H1 (cell line): ENCODE data around the gene SBF1. TPM values are rescaled to one million over a fixed set of nuclear protein-coding genes. Genes with fewer than 3 reads are reported as not detected.

ENCODE experiments used
- CTCF ChIA-PET: fragments of 300-600 bp; sonication (Branson Sonifier 250); formaldehyde crosslinking; loops from one replicate; lab custom pipeline; 2021; ENCODE audit not compliant: partially characterized antibody; lab: Charles Lee
- POLR2A ChIA-PET: fragments of 300-600 bp; sonication (Branson Sonifier 250); formaldehyde crosslinking; loops from one replicate; lab custom pipeline; 2021; ENCODE audit warnings: inconsistent platforms; ENCODE audit not compliant: partially characterized antibody; lab: Charles Lee
- DNase-seq, 2 experiments: peaks; one replicate each; pipeline versions ENCODE4 v3.0.0 to v3.0.0-alpha.2; 2010 to 2022; ENCODE audit warnings: low spot score in 2 of 2, low read depth in 1 of 2, mixed read lengths in 1 of 2
- FAIRE-seq: peaks from 2 replicates; lab custom pipeline; 2011; peaks lifted over from hg19 to GRCh38; lab: Jason Lieb, UNC
- H2AFZ ChIP-seq: 2 replicates; pipeline ENCODE4 v1.8.1; 2012; ENCODE audit warnings: low read length, inconsistent platforms
- H2AK5ac ChIP-seq: 2 replicates; pipeline ENCODE4 v1.6.1; 2013; ENCODE audit warnings: low read depth, low read length
- H2BK120ac ChIP-seq: replicated peaks from 2 replicates; pipeline ENCODE3; 2013; ENCODE audit warnings: low read depth, low read length, inconsistent platforms
- H2BK12ac ChIP-seq: 2 replicates; pipeline ENCODE4 v1.6.1; 2013; ENCODE audit warnings: low read depth, low read length
- H2BK15ac ChIP-seq: 2 replicates; pipeline ENCODE4 v1.6.1; 2013; ENCODE audit warnings: low read length
- H2BK20ac ChIP-seq: 2 replicates; pipeline ENCODE4 v1.6.1; 2013; ENCODE audit warnings: low read length
- H2BK5ac ChIP-seq: 2 replicates; pipeline ENCODE4 v1.6.1; 2013; ENCODE audit warnings: low read depth, low read length
- H3K14ac ChIP-seq: 2 replicates; pipeline ENCODE4 v1.6.1; 2013; ENCODE audit warnings: inconsistent platforms; ENCODE audit not compliant: insufficient read length
- H3K18ac ChIP-seq: 2 replicates; pipeline ENCODE4 v1.6.1; 2013; ENCODE audit warnings: low read length; ENCODE audit errors: extremely low read depth
- H3K23ac ChIP-seq: 2 replicates; pipeline ENCODE4 v1.6.1; 2013; ENCODE audit warnings: inconsistent platforms; ENCODE audit not compliant: insufficient read length
- H3K23me2 ChIP-seq: 2 replicates; pipeline ENCODE4 v1.6.1; 2013; ENCODE audit warnings: low read depth, low read length
- H3K27ac ChIP-seq: 2 replicates; pipeline ENCODE4 v1.6.1; 2011; ENCODE audit warnings: low read depth, low read length, inconsistent platforms
- H3K27me3 ChIP-seq, 4 experiments: replicated peaks in 1 of 4; 1 replicate in 1 of 4; 2 replicates in 3 of 4; pipeline versions ENCODE4 v1.6.1 to v1.8.1; 2011 to 2013; ENCODE audit warnings: low read length in 3 of 4, mild to moderate bottlenecking in 3 of 4, inconsistent platforms in 2 of 4, mixed read lengths in 2 of 4, moderate library complexity in 1 of 4; ENCODE audit not compliant: control insufficient read depth in 3 of 4, insufficient read depth in 3 of 4; ENCODE audit errors: extremely low read depth in 1 of 4
- H3K36me3 ChIP-seq, 4 experiments: 2 replicates each; pipeline versions ENCODE4 v1.6.1 to v1.8.1; 2011 to 2013; ENCODE audit warnings: mild to moderate bottlenecking in 4 of 4, low read length in 3 of 4, moderate library complexity in 2 of 4, control low read depth in 1 of 4, inconsistent platforms in 1 of 4; ENCODE audit not compliant: insufficient read depth in 4 of 4, control insufficient read depth in 2 of 4
- H3K4ac ChIP-seq: replicated peaks from 2 replicates; pipeline ENCODE3; 2013; ENCODE audit warnings: low read length, low read depth, mixed read lengths, inconsistent platforms; ENCODE audit not compliant: insufficient read length
- H3K4me1 ChIP-seq, 4 experiments: replicated peaks in 1 of 4; 1 replicate in 1 of 4; 2 replicates in 3 of 4; pipeline versions ENCODE4 v1.6.1 to v1.8.1; 2011 to 2013; ENCODE audit warnings: low read length in 3 of 4, inconsistent platforms in 2 of 4, mixed read lengths in 1 of 4; ENCODE audit not compliant: insufficient read depth in 4 of 4, control insufficient read depth in 3 of 4
- H3K4me2 ChIP-seq, 2 experiments: 2 replicates each; pipeline versions ENCODE4 v1.6.1 to v1.8.1; 2011 to 2013; ENCODE audit warnings: low read depth in 2 of 2, low read length in 2 of 2, control low read depth in 1 of 2, inconsistent platforms in 1 of 2, mild to moderate bottlenecking in 1 of 2; ENCODE audit not compliant: insufficient read depth in 1 of 2
- H3K4me3 ChIP-seq, 4 experiments: fragments of 200-600, 300-600 bp in 1 of 4; sonication (generic), shearing (Covaris generic), sonication (Bioruptor Twin) in 1 of 4; 2 replicates each; pipeline versions ENCODE4 v1.5.1 to v1.8.1; 2011 to 2016; ENCODE audit warnings: low read length in 4 of 4, low read depth in 3 of 4, control low read depth in 2 of 4, inconsistent platforms in 2 of 4, mild to moderate bottlenecking in 2 of 4, mixed read lengths in 1 of 4, moderate library complexity in 1 of 4; ENCODE audit not compliant: insufficient read depth in 2 of 4; ENCODE audit errors: extremely low read depth in 1 of 4
- H3K56ac ChIP-seq: replicated peaks from 2 replicates; pipeline ENCODE3; 2013; ENCODE audit warnings: low read depth, mild to moderate bottlenecking, mixed read lengths, low read length, inconsistent platforms; ENCODE audit not compliant: insufficient read length
- H3K79me1 ChIP-seq: 2 replicates; pipeline ENCODE4 v1.6.1; 2013; ENCODE audit warnings: low read depth, low read length, control low read depth
- H3K79me2 ChIP-seq, 2 experiments: 2 replicates each; pipeline versions ENCODE4 v1.6.1 to v1.8.1; 2012 to 2013; ENCODE audit warnings: low read length in 2 of 2, mild to moderate bottlenecking in 2 of 2, inconsistent platforms in 1 of 2; ENCODE audit not compliant: insufficient read depth in 2 of 2, control insufficient read depth in 1 of 2
- H3K9ac ChIP-seq, 4 experiments: replicated peaks in 1 of 4; 1 replicate in 1 of 4; 2 replicates in 3 of 4; pipeline versions ENCODE4 v1.6.1 to v1.8.1; 2011 to 2013; ENCODE audit warnings: low read depth in 3 of 4, low read length in 3 of 4, control low read depth in 2 of 4, mild to moderate bottlenecking in 2 of 4, moderate library complexity in 2 of 4, inconsistent platforms in 1 of 4; ENCODE audit errors: extremely low read depth in 1 of 4
- H3K9me3 ChIP-seq, 2 experiments: 2 replicates each; pipeline versions ENCODE4 v1.6.1 to v1.8.1; 2012 to 2013; ENCODE audit warnings: mild to moderate bottlenecking in 2 of 2, moderate library complexity in 2 of 2, control low read depth in 1 of 2, inconsistent platforms in 1 of 2, low read depth in 1 of 2, low read length in 1 of 2, mixed read lengths in 1 of 2; ENCODE audit not compliant: insufficient read depth in 2 of 2
- H4K20me1 ChIP-seq, 2 experiments: replicated peaks in 1 of 2; 2 replicates each; pipeline versions ENCODE3 to v1.8.1; 2011 to 2013; ENCODE audit warnings: inconsistent platforms in 2 of 2, low read length in 2 of 2, mild to moderate bottlenecking in 1 of 2; ENCODE audit not compliant: insufficient read depth in 2 of 2, control insufficient read depth in 1 of 2
- H4K5ac ChIP-seq: 2 replicates; pipeline ENCODE4 v1.6.1; 2013; ENCODE audit warnings: low read length, low read depth, mixed read lengths, inconsistent platforms; ENCODE audit not compliant: insufficient read length
- H4K8ac ChIP-seq: 2 replicates; pipeline ENCODE4 v1.8.0; 2013; ENCODE audit warnings: mild to moderate bottlenecking, moderate library complexity, low read length, inconsistent platforms; ENCODE audit not compliant: insufficient read depth; ENCODE audit errors: extremely low read depth
- H4K91ac ChIP-seq: replicated peaks from 2 replicates; pipeline ENCODE3; 2013; ENCODE audit warnings: low read length, mixed read lengths, inconsistent platforms; ENCODE audit not compliant: insufficient read length
- CHD2 ChIP-seq: IDR thresholded peaks from 2 replicates; pipeline ENCODE4 v1.6.1; 2012; ENCODE audit warnings: low read length, improper control_type of control experiment
- HDAC2 ChIP-seq, 2 experiments: fragments of 300-600 bp in 1 of 2; sonication (generic) in 1 of 2; IDR thresholded peaks; 2 replicates each; pipeline ENCODE4 v1.6.1; 2011 to 2012; ENCODE audit warnings: low read depth in 2 of 2, low read length in 2 of 2, mild to moderate bottlenecking in 2 of 2, moderate library complexity in 2 of 2, borderline replicate concordance in 1 of 2, inconsistent platforms in 1 of 2
- JUND ChIP-seq: IDR thresholded peaks from 2 replicates; pipeline ENCODE4 v1.6.1; 2011; ENCODE audit warnings: mild to moderate bottlenecking, improper control_type of control experiment, low read length
- KDM4A ChIP-seq: IDR thresholded peaks from one replicate; pipeline ENCODE4 v1.7.1; 2012; ENCODE audit warnings: low read depth, mild to moderate bottlenecking, moderate library complexity, low read length, inconsistent platforms; ENCODE audit not compliant: severe bottlenecking
- KDM5A ChIP-seq: fragments of 200-600 bp; IDR thresholded peaks from 2 replicates; pipeline ENCODE4 v1.7.1; 2012; ENCODE audit warnings: mild to moderate bottlenecking, low read length, inconsistent platforms, mixed read lengths
- POLR2A ChIP-seq, 2 experiments: IDR thresholded peaks; 1 replicate in 1 of 2; 2 replicates in 1 of 2; pipeline ENCODE4 v1.6.1; 2011; ENCODE audit warnings: low read depth in 2 of 2, low read length in 2 of 2, mild to moderate bottlenecking in 2 of 2; ENCODE audit errors: control extremely low read depth in 1 of 2
- POLR2AphosphoS5 ChIP-seq: IDR thresholded peaks from 2 replicates; pipeline ENCODE4 v1.6.1; 2011; ENCODE audit warnings: low read depth, low read length
- SAP30 ChIP-seq: fragments of 300-600 bp; sonication (generic); IDR thresholded peaks from 2 replicates; pipeline ENCODE4 v1.7.1; 2012; ENCODE audit warnings: low read length, moderate library complexity, mild to moderate bottlenecking, inconsistent platforms; ENCODE audit not compliant: insufficient read depth, insufficient replicate concordance
- SIX5 ChIP-seq: IDR thresholded peaks from 2 replicates; pipeline ENCODE4 v1.6.1; 2011; ENCODE audit warnings: mild to moderate bottlenecking, low read depth, low read length
- TBP ChIP-seq: IDR thresholded peaks from 2 replicates; pipeline ENCODE4 v1.6.1; 2011; ENCODE audit warnings: low read depth, low read length, improper control_type of control experiment
- WGBS, 2 experiments: shearing (Covaris generic) in 1 of 2; methylation state at CpG; one replicate each; pipeline versions ENCODE4 v1.1.6 to v1.1.7; 2013 to 2015; ENCODE audit warnings: low lambda C conversion rate in 2 of 2, mixed read lengths in 2 of 2, inconsistent platforms in 1 of 2, low coverage in 1 of 2, missing lambda C conversion rate in 1 of 2; ENCODE audit not compliant: insufficient replicate concordance in 2 of 2, insufficient coverage in 1 of 2, insufficient read length in 1 of 2; ENCODE audit errors: extremely low coverage in 1 of 2, missing lambda C conversion rate in 1 of 2; 5-methylcytosine and 5-hydroxymethylcytosine counted together
- polyA plus RNA-seq, 7 experiments: library from polyadenylated mRNA; depleted of rRNA in 3 of 7; stranded (reverse) in 5 of 7; unstranded in 2 of 7; fragments of >200 nt in 5 of 7; fragments of 200-250 nt in 2 of 7; gene quantifications; 1 replicate in 5 of 7; 2 replicates in 1 of 7; 4 replicates in 1 of 7; pipeline versions ENCODE4 v1.2.1 to v1.2.3, GENCODE V29; 2011 to 2013; ENCODE audit warnings: missing spikeins in 2 of 7, mixed read lengths in 2 of 7
- total RNA-seq: library from RNA; stranded (reverse); fragmentation: NEBNext Ultra II Directional; extraction: Animal tissue kit (Norgen Biotek cat#: 25700); gene quantifications from 2 replicates; pipeline ENCODE4 v1.2.1, GENCODE V29; 2021
- TF ChIP-seq, protein P1 (sequence below): IDR thresholded peaks from 2 replicates; pipeline ENCODE4 v1.6.1; 2012; ENCODE audit warnings: low read length, inconsistent platforms

Gene SBF1
- total and polyA plus RNA-seq, 2 of the 8 experiments (the other 6 are each of a cell fraction or from before 2014, with no cell fraction given): 29.1 to 71.5 TPM

- Histone ChIP-seq H2BK120ac (no peak overlapping the region), H3K27ac (no peak overlapping the region), H2AK5ac (no peak overlapping the region), H3K18ac (no peak overlapping the region), H3K23ac (no peak overlapping the region), H3K4ac (no peak overlapping the region), H2BK5ac (no peak overlapping the region), H2BK20ac (no peak overlapping the region), H3K4me1 (no peaks in the 10 kb centered on the region), H2BK15ac (no peak overlapping the region), H3K36me3 (peaks cover 9 to 36% (median 27%) of the 10 kb centered on the region in 4 experiments), H4K20me1 (peaks cover 0 to 8% of the 10 kb centered on the region in 2 experiments), H3K4me3 (no peak overlapping the region), H4K91ac (no peak overlapping the region), H3K56ac (no peak overlapping the region), H3K9ac (no peak overlapping the region), H3K4me2 (no peak overlapping the region), H4K5ac (no peak overlapping the region), H3K79me1 (no peaks in the 10 kb centered on the region), H2BK12ac (no peak overlapping the region), H3K14ac (no peak overlapping the region), H4K8ac (no peak overlapping the region), H3K9me3 (no peaks in the 10 kb centered on the region), H3K79me2 (no peaks in the 10 kb centered on the region), H3K23me2 (no peaks in the 10 kb centered on the region), H2AFZ (no peak overlapping the region), H3K27me3 (no peaks in the 10 kb centered on the region)
- CTCF ChIA-PET: no interaction called here
- POLR2A ChIA-PET: no interaction called here
- DNase-seq: no peak
- FAIRE-seq: no peak
- 91% methylated on average over 11 of the region's 14 CpGs; no CpG with 5 or more reads in 1 of the 2 experiments for WGBS, 2 experiments
- no peak for TF ChIP-seq SIX5
- TF ChIP-seq, protein P1, sequence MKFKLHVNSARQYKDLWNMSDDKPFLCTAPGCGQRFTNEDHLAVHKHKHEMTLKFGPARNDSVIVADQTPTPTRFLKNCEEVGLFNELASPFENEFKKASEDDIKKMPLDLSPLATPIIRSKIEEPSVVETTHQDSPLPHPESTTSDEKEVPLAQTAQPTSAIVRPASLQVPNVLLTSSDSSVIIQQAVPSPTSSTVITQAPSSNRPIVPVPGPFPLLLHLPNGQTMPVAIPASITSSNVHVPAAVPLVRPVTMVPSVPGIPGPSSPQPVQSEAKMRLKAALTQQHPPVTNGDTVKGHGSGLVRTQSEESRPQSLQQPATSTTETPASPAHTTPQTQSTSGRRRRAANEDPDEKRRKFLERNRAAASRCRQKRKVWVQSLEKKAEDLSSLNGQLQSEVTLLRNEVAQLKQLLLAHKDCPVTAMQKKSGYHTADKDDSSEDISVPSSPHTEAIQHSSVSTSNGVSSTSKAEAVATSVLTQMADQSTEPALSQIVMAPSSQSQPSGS: no peak
- TF ChIP-seq KDM4A: no peak
- TF ChIP-seq HDAC2 (IDR thresholded peaks at IDR 0.05; ENCODE audit: borderline replicate concordance in 1 of 2, low read depth in 2 of 2, low read length in 2 of 2): no peak
- TF ChIP-seq JUND: no peak
- TF ChIP-seq SAP30: no peak
- no peak for TF ChIP-seq TBP
- no peak for TF ChIP-seq CHD2
- TF ChIP-seq POLR2A (IDR thresholded peaks at IDR 0.05; ENCODE audit: control extremely low read depth in 1 of 2, low read depth in 2 of 2, low read length in 2 of 2): no peak
- no peak for TF ChIP-seq KDM5A
- no peak for TF ChIP-seq POLR2AphosphoS5
Measured at GRCh38 chr22:50423956-50424355, 50.9 kb downstream of the SBF1 start.
